MV-4-11 (cell line): Measurements from ENCODE around the gene MARCHF2.

Experiments used
- DNase-seq: peaks from one replicate; lab custom pipeline; 2025; lab: John Stamatoyannopoulos, UW

Gene MARCHF2

GRCh38 chr19:8477889-8478288 is 64.8 kb downstream of the MARCHF2 start:
- no peak for DNase-seq

- no peak for DNase-seq
These were observed 65.5 kb downstream of the MARCHF2 start for GRCh38 chr19:8478598-8478997.

GRCh38 chr19:8481201-8481600 is 68.1 kb downstream of the MARCHF2 start:
- DNase-seq, result no peak

- no peak for DNase-seq
These were observed 68.5 kb downstream of the MARCHF2 start for GRCh38 chr19:8481616-8482015.

- no peak for DNase-seq
These were observed 69.6 kb downstream of the MARCHF2 start for GRCh38 chr19:8482696-8483095.

GRCh38 chr19:8483165-8483564 is 70.1 kb downstream of the MARCHF2 start:
- no peak for DNase-seq

GRCh38 chr19:8484331-8484894 is 71.3 kb downstream of the MARCHF2 start:
- DNase-seq, result peak; percentile 92

GRCh38 chr19:8485561-8486371 is 72.7 kb downstream of the MARCHF2 start:
- no peak for DNase-seq

GRCh38 chr19:8486661-8487136 is 73.6 kb downstream of the MARCHF2 start:
- no peak for DNase-seq

- DNase-seq, result peak; percentile 100
These were observed 74.2 kb downstream of the MARCHF2 start for GRCh38 chr19:8487137-8487851.

GRCh38 chr19:8488365-8488764 is 75.3 kb downstream of the MARCHF2 start:
- no peak for DNase-seq
